KOPT-K1 (cell line): ENCODE measurements around the gene NUP155.
A peak's percentile ranks its signal among the peaks of the same experiment; 100 is the strongest.

Source experiments
- H3K27ac ChIP-seq: fragments of 200-600 bp; sonication (generic); 2 replicates; pipeline ENCODE4 v1.5.1; 2016; ENCODE audit warnings: antibody characterized with exemption, mild to moderate bottlenecking, low read depth, low read length; ENCODE audit not compliant: poor library complexity, severe bottlenecking
- H3K36me3 ChIP-seq: fragments of 200-600 bp; sonication (generic); 2 replicates; pipeline ENCODE4 v1.5.1; 2017; ENCODE audit warnings: antibody characterized with exemption, mild to moderate bottlenecking, low read length, moderate library complexity; ENCODE audit not compliant: insufficient read depth
- H3K9me3 ChIP-seq: fragments of 200-600 bp; sonication (generic); 2 replicates; pipeline ENCODE4 v1.5.1; 2017; ENCODE audit warnings: antibody characterized with exemption, low read length, mild to moderate bottlenecking; ENCODE audit not compliant: insufficient read depth, poor library complexity, severe bottlenecking

NUP155 gene

DNA sequence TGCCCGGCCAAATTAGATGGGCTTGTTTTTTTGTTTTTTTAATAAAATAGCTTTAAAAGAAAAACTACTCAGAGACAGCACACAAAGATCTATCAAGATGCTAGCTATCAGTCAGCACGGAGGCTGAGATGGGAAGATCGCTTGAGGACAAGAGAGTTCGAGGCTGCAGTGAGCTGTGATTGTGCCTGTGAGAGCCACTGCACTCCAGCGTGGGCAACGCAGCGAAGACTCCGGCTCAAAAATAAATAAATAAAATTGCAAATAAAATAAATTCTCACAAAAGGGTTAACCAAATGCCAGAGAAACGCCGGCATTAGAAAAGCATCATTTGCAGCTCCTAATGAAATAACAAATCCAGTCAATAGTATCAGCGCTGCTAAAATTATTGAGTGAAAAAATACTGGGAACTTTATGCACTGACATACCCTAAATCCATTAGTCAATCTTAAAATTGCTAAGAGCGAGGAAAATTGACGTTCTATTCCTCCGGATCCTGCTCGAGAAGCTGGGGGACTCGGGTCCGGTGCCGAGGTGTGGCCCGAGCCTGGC is 122.4 kb downstream of the NUP155 start:
- no peaks in the 10 kb centered on the region for H3K9me3 ChIP-seq
- peak overlapping the region; percentile 67 for H3K27ac ChIP-seq
- peaks cover 9% of the 10 kb centered on the region; the same call in 1 of the 2 replicates for H3K36me3 ChIP-seq

DNA sequence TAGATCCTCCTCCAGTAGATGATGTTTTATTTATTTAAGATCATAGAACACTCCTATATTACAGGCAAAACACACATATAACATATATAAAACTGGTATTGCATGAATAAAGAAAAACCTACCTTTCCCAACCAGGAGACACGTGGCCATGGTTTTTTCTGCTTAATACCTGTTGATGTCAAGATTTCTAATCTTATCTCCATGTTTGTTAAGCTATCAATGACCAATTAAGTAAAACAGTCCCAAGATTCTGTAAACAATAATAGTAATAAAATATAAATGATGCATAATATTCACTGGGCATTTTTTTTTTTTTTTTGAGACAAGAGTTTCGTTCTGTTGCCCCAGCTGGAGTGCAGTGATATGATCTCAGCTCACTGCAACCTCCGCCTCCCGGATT is 123.4 kb downstream of the NUP155 start:
- Histone ChIP-seq H3K36me3 (peaks cover 15% of the 10 kb centered on the region), H3K27ac (no peak overlapping the region), H3K9me3 (no peaks in the 10 kb centered on the region)

DNA sequence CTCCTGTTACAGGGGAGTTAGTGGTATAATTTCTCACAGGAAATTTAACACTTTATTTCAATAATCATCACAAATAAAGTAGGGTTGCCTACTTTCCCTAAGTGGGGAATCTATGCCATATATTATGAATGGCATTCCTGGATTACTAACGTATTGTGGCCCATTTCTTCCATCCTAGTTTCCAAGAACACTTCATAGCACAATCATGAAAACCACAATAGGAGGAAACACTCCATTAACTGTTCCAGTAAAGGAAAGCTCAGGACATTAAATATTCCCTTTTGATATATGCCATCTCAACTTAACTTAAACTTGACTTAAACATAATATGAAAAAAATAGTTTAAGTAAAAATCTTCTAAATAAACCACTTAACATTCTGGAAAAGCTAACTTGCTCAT is 123.9 kb downstream of the NUP155 start:
- Histone ChIP-seq H3K27ac (no peak overlapping the region), H3K36me3 (peaks cover 17% of the 10 kb centered on the region), H3K9me3 (no peaks in the 10 kb centered on the region)
